A673 (cell line): ENCODE data around the gene C15orf61.

Experiments
- EZH2 ChIP-seq: fragments of 200-600 bp; sonication (generic); IDR thresholded peaks from 2 replicates; pipeline ENCODE4 v1.6.1; 2017; ENCODE audit warnings: borderline replicate concordance, low read depth, mild to moderate bottlenecking, mixed read lengths, antibody characterized with exemption, low read length; ENCODE audit not compliant: poor library complexity, severe bottlenecking
- TF ChIP-seq, protein P1 (sequence below): fragments of 300-800, 200-600 bp; sonication (generic); conservative IDR thresholded peaks from 2 replicates; pipeline ENCODE4 v1.5.1; 2017; ENCODE audit warnings: low read depth, mild to moderate bottlenecking, antibody characterized with exemption, low read length, moderate library complexity, mixed read lengths

- TF ChIP-seq, protein P1, sequence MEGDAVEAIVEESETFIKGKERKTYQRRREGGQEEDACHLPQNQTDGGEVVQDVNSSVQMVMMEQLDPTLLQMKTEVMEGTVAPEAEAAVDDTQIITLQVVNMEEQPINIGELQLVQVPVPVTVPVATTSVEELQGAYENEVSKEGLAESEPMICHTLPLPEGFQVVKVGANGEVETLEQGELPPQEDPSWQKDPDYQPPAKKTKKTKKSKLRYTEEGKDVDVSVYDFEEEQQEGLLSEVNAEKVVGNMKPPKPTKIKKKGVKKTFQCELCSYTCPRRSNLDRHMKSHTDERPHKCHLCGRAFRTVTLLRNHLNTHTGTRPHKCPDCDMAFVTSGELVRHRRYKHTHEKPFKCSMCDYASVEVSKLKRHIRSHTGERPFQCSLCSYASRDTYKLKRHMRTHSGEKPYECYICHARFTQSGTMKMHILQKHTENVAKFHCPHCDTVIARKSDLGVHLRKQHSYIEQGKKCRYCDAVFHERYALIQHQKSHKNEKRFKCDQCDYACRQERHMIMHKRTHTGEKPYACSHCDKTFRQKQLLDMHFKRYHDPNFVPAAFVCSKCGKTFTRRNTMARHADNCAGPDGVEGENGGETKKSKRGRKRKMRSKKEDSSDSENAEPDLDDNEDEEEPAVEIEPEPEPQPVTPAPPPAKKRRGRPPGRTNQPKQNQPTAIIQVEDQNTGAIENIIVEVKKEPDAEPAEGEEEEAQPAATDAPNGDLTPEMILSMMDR, result no peak
- no peak for TF ChIP-seq EZH2
These were observed 9.3 kb upstream of the C15orf61 start for GRCh38 chr15:67511606-67512005.
